Panc1 (cell line): ENCODE data around the gene BTC. TPM values are rescaled to one million over a fixed set of nuclear protein-coding genes. Genes with fewer than 3 reads are reported as not detected.

Experiments
- ATAC-seq: fragments of 200-7000 bp; cut with Tn5 transposase; 2 replicates; pipeline ENCODE4 v1.9.1; 2020; ENCODE audit warnings: mild to moderate bottlenecking, moderate library complexity
- BruUV-seq: library from RNA; stranded (reverse); fragments of 400-500 nt; replicated peaks from 2 replicates; lab custom pipeline; 2021; lab: Mats Ljungman, UMichigan
- CTCF ChIA-PET: fragments of 300-600 bp; sonication (Branson Sonifier 250); formaldehyde crosslinking; loops from one replicate; lab custom pipeline; 2022; ENCODE audit warnings: antibody characterized with exemption; lab: Charles Lee
- POLR2A ChIA-PET: fragments of 300-600 bp; sonication (Branson Sonifier 250); formaldehyde crosslinking; loops from one replicate; lab custom pipeline; 2022; ENCODE audit warnings: antibody characterized with exemption; lab: Charles Lee
- DNase-seq: peaks from one replicate; pipeline ENCODE4 v3.0.0-alpha.2; 2010; ENCODE audit warnings: low read depth, low spot score
- H3K27ac ChIP-seq: 2 replicates; pipeline ENCODE4 v1.5.1; 2011; ENCODE audit warnings: mild to moderate bottlenecking, low read length, inconsistent platforms
- H3K27me3 ChIP-seq: fragments of 200-500 bp; sonication (Bioruptor generic); 2 replicates; pipeline ENCODE4 v1.6.0; 2014; ENCODE audit warnings: low read length, inconsistent platforms; ENCODE audit not compliant: control insufficient read depth, insufficient read depth
- H3K36me3 ChIP-seq: fragments of 200-500 bp; sonication (Bioruptor generic); 2 replicates; pipeline ENCODE4 v1.5.1; 2014; ENCODE audit warnings: inconsistent platforms, mild to moderate bottlenecking, low read length, moderate library complexity; ENCODE audit not compliant: control insufficient read depth, insufficient read depth
- H3K4me1 ChIP-seq: 2 replicates; pipeline ENCODE4 v1.5.1; 2011; ENCODE audit warnings: inconsistent platforms, mild to moderate bottlenecking, low read length, moderate library complexity; ENCODE audit not compliant: control insufficient read depth, insufficient read depth
- H3K4me3 ChIP-seq, 2 experiments: 2 replicates each; pipeline ENCODE4 v1.5.1; 2011 to 2012; ENCODE audit warnings: low read depth in 2 of 2, low read length in 2 of 2, mild to moderate bottlenecking in 2 of 2, inconsistent platforms in 1 of 2, moderate library complexity in 1 of 2
- H3K9me3 ChIP-seq: fragments of 200-500 bp; sonication (Bioruptor generic); 2 replicates; pipeline ENCODE4 v1.5.1; 2014; ENCODE audit warnings: low read depth, mild to moderate bottlenecking, inconsistent platforms, low read length, moderate library complexity; ENCODE audit not compliant: control insufficient read depth, insufficient read depth
- CTCF ChIP-seq: fragments of 450-650 bp; IDR thresholded peaks from 2 replicates; pipeline ENCODE4 v1.5.1; 2017; ENCODE audit warnings: mild to moderate bottlenecking
- POLR2AphosphoS5 ChIP-seq: IDR thresholded peaks from 2 replicates; pipeline ENCODE4 v1.6.1; 2012; ENCODE audit warnings: mild to moderate bottlenecking, low read depth, low read length, moderate library complexity
- SIN3A ChIP-seq: IDR thresholded peaks from 2 replicates; pipeline ENCODE4 v1.6.1; 2012; ENCODE audit warnings: low read depth, mild to moderate bottlenecking, low read length, moderate library complexity, borderline replicate concordance; ENCODE audit not compliant: insufficient read depth
- TCF7L2 ChIP-seq: IDR thresholded peaks from 2 replicates; pipeline ENCODE4 v1.6.1; 2011; ENCODE audit warnings: mild to moderate bottlenecking, low read depth, low read length, inconsistent platforms
- in situ Hi-C: cut with HindIII; loops from 2 replicates; pipeline ENCODE4 v1.10.0; 2016; ENCODE audit warnings: low sequenced_read_pairs, low pct_unique_long_range_greater_than_20kb
- intact Hi-C: fragments of 100-400 bp; cut with micrococcal nuclease; formaldehyde crosslinking; loops from one replicate; pipeline ENCODE4 v1.10.0; 2022; ENCODE audit not compliant: unreplicated experiment
- total RNA-seq: library from RNA; stranded (reverse); gene quantifications from one replicate; pipeline ENCODE4 v1.2.1, GENCODE V29; 2021; ENCODE audit not compliant: unreplicated experiment
- TF ChIP-seq, protein P1 (sequence below), 2 experiments: IDR thresholded peaks; 2 replicates each; pipeline ENCODE4 v1.6.1; 2011 to 2012; ENCODE audit warnings: low read depth in 2 of 2, control low read depth in 1 of 2, low read length in 1 of 2, mild to moderate bottlenecking in 1 of 2, moderate library complexity in 1 of 2; ENCODE audit not compliant: insufficient read depth in 1 of 2

The BTC gene
- total RNA-seq, 1 experiment from 2014 or later: 0.08 TPM

GRCh38 chr4:74764119-74764518 lies 30.2 kb downstream of the BTC start:
- no peak for DNase-seq
- no peaks in the 10 kb centered on the region for H3K36me3 ChIP-seq
- no peak overlapping the region for H3K27ac ChIP-seq
- BruUV-seq: no TSS peak
- no peaks in the 10 kb centered on the region for H3K27me3 ChIP-seq
- in situ Hi-C loops: no loop called here
- no peaks in the 10 kb centered on the region for H3K9me3 ChIP-seq
- H3K4me1 ChIP-seq: no peaks in the 10 kb centered on the region
- POLR2A ChIA-PET: no interaction called here
- no peak for ATAC-seq
- intact Hi-C loops: no loop called here
- TF ChIP-seq POLR2AphosphoS5 (no peak), TCF7L2 (no peak), CTCF (no peak), SIN3A (no peak)
- TF ChIP-seq, protein P1, sequence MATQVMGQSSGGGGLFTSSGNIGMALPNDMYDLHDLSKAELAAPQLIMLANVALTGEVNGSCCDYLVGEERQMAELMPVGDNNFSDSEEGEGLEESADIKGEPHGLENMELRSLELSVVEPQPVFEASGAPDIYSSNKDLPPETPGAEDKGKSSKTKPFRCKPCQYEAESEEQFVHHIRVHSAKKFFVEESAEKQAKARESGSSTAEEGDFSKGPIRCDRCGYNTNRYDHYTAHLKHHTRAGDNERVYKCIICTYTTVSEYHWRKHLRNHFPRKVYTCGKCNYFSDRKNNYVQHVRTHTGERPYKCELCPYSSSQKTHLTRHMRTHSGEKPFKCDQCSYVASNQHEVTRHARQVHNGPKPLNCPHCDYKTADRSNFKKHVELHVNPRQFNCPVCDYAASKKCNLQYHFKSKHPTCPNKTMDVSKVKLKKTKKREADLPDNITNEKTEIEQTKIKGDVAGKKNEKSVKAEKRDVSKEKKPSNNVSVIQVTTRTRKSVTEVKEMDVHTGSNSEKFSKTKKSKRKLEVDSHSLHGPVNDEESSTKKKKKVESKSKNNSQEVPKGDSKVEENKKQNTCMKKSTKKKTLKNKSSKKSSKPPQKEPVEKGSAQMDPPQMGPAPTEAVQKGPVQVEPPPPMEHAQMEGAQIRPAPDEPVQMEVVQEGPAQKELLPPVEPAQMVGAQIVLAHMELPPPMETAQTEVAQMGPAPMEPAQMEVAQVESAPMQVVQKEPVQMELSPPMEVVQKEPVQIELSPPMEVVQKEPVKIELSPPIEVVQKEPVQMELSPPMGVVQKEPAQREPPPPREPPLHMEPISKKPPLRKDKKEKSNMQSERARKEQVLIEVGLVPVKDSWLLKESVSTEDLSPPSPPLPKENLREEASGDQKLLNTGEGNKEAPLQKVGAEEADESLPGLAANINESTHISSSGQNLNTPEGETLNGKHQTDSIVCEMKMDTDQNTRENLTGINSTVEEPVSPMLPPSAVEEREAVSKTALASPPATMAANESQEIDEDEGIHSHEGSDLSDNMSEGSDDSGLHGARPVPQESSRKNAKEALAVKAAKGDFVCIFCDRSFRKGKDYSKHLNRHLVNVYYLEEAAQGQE (IDR thresholded peaks at IDR 0.05; ENCODE audit: insufficient read depth in 1 of 2, low read depth in 2 of 2, low read length in 1 of 2): no peak
- CTCF ChIA-PET: no interaction called here
- H3K4me3 ChIP-seq: no peak overlapping the region

DNA sequence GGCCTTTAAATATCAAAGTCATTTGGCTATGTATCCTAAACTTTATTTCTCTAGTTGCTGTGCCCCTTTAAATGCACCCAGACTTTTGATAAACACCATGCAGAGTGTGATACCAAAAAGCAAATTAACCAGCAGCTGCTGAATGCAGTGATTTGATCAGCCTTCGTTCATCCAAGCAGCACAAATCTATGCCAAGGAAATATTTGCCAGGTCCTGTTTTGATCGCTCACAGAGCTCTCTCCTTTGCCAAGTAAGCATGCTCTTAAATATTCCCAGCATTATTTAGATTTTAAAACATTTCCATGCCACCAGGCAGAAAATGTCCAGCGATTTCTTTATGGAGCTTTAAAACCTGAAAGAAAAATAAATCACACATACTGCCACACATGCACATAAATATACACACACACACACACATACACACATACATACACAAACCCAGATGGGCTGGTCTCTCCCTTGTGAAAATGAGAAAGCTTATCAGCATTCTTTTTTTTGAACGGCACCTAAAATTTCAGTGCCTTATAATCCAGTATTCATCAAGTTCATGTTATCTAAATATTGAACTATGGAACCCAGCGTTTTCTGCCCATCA lies 35.7 kb downstream of the BTC start:
- no peak for DNase-seq
- in situ Hi-C loops (no loop called here), intact Hi-C loops (no loop called here)
- ChIA-PET POLR2A (no interaction called here), CTCF (no interaction called here)
- no peak overlapping the region for H3K27ac ChIP-seq
- H3K4me3 ChIP-seq: no peak overlapping the region
- no peaks in the 10 kb centered on the region for H3K27me3 ChIP-seq
- no peak for TF ChIP-seq POLR2AphosphoS5
- no peak for TF ChIP-seq SIN3A
- TF ChIP-seq CTCF: no peak
- no peak for TF ChIP-seq TCF7L2
- TF ChIP-seq, protein P1 (IDR thresholded peaks at IDR 0.05; ENCODE audit: insufficient read depth in 1 of 2, low read depth in 2 of 2, low read length in 1 of 2): no peak
- H3K9me3 ChIP-seq: no peaks in the 10 kb centered on the region
- ATAC-seq: no peak
- BruUV-seq: no TSS peak
- H3K36me3 ChIP-seq: no peaks in the 10 kb centered on the region
- no peaks in the 10 kb centered on the region for H3K4me1 ChIP-seq
